ENCODE results near the gene REXO5. TPM values are rescaled to one million over a fixed set of nuclear protein-coding genes. Genes with fewer than 3 reads are reported as not detected.
A peak's percentile ranks its signal among the peaks of the same experiment; 100 is the strongest.

Gene REXO5
- total RNA-seq, 3 donors from 2014 or later = 3.0 to 6.9 (median 4.1) TPM

- intact Hi-C loops (cut with DNase I, micrococcal nuclease) = no loop called here
- no peak for TF ChIP-seq CTCF (IDR thresholded peaks at IDR 0.05)
- H3K4me3 ChIP-seq = no peak overlapping the region
- no peaks in the 10 kb centered on the region for H3K9me3 ChIP-seq
- peaks cover 21% of the 10 kb centered on the region for H3K4me1 ChIP-seq (ENCODE audit: low read depth)
- no peaks in the 10 kb centered on the region for H3K36me3 ChIP-seq (ENCODE audit: low read depth)
- no peak for ATAC-seq
- DNase-seq = no peak
Observed at GRCh38 chr16:20865420-20866131, 59.2 kb downstream of the REXO5 start.

GRCh38 chr16:20866145-20866772 lies 59.9 kb downstream of the REXO5 start:
- Histone ChIP-seq H3K36me3 (ENCODE audit: low read depth) (no peaks in the 10 kb centered on the region), H3K9me3 (no peaks in the 10 kb centered on the region), H3K4me1 (ENCODE audit: low read depth) (peaks cover 21% of the 10 kb centered on the region), H3K4me3 (no peak overlapping the region)
- intact Hi-C loops (cut with DNase I, micrococcal nuclease) = no loop called here
- ATAC-seq (peak; percentile 63), DNase-seq (peak in 1 of 3 donors; percentile 55)
- TF ChIP-seq CTCF (IDR thresholded peaks at IDR 0.05) = no peak

GRCh38 chr16:20866801-20867200 lies 60.5 kb downstream of the REXO5 start:
- intact Hi-C loops (cut with DNase I, micrococcal nuclease) = no loop called here
- no peak for ATAC-seq
- Histone ChIP-seq H3K4me3 (no peak overlapping the region), H3K9me3 (no peaks in the 10 kb centered on the region), H3K4me1 (ENCODE audit: low read depth) (peaks cover 21% of the 10 kb centered on the region), H3K36me3 (ENCODE audit: low read depth) (no peaks in the 10 kb centered on the region)
- no peak for TF ChIP-seq CTCF (IDR thresholded peaks at IDR 0.05)
- DNase-seq = no peak

- DNase-seq = no peak
- intact Hi-C loops (cut with DNase I, micrococcal nuclease) = no loop called here
- no peak overlapping the region for H3K4me3 ChIP-seq
- H3K9me3 ChIP-seq = no peaks in the 10 kb centered on the region
- TF ChIP-seq CTCF (IDR thresholded peaks at IDR 0.05) = no peak
- no peaks in the 10 kb centered on the region for H3K36me3 ChIP-seq (ENCODE audit: low read depth)
- peaks cover 21% of the 10 kb centered on the region for H3K4me1 ChIP-seq (ENCODE audit: low read depth)
- ATAC-seq = no peak
Observed at GRCh38 chr16:20867585-20867984, 61.3 kb downstream of the REXO5 start.

GRCh38 chr16:20868890-20869289 lies 62.6 kb downstream of the REXO5 start:
- Histone ChIP-seq H3K9me3 (no peaks in the 10 kb centered on the region), H3K4me3 (no peak overlapping the region), H3K4me1 (ENCODE audit: low read depth) (peaks cover 21% of the 10 kb centered on the region), H3K36me3 (ENCODE audit: low read depth) (no peaks in the 10 kb centered on the region)
- ATAC-seq = peak; percentile 96
- TF ChIP-seq CTCF (IDR thresholded peaks at IDR 0.05) = no peak
- intact Hi-C loops (cut with DNase I, micrococcal nuclease) = no loop called here
- DNase-seq = peak; percentile 82 to 91 (median 86)
